GM23338 (cell line): ENCODE data around the gene ARL8B. TPM values are rescaled to one million over a fixed set of nuclear protein-coding genes. Genes with fewer than 3 reads are reported as not detected.

Source experiments
- ATAC-seq: fragments of 200-7000 bp; cut with Tn5 transposase; 3 replicates; pipeline ENCODE4 v1.9.1; 2020
- DNase-seq: peaks from one replicate; pipeline ENCODE4 v3.0.0-alpha.2; 2015; ENCODE audit warnings: low spot score
- H2AFZ ChIP-seq: fragments of 200-600 bp; sonication (generic); 2 replicates; pipeline ENCODE4 v1.8.0; 2016; ENCODE audit warnings: antibody characterized with exemption, mild to moderate bottlenecking, moderate library complexity
- H3F3A ChIP-seq: fragments of 200-600 bp; sonication (generic); replicated peaks from 2 replicates; pipeline ENCODE4 v1.8.0; 2017; ENCODE audit warnings: antibody characterized with exemption, mixed run types, low read depth
- H3K27ac ChIP-seq: fragments of 200-600 bp; sonication (generic); 2 replicates; pipeline ENCODE4 v1.6.1; 2016; ENCODE audit warnings: low read depth
- H3K27me3 ChIP-seq: fragments of 200-600 bp; sonication (generic); 2 replicates; pipeline ENCODE4 v1.8.0; 2016; ENCODE audit warnings: mild to moderate bottlenecking, mixed run types, moderate library complexity; ENCODE audit not compliant: insufficient read depth
- H3K36me3 ChIP-seq: fragments of 200-600 bp; sonication (generic); 2 replicates; pipeline ENCODE4 v1.8.0; 2016; ENCODE audit warnings: mild to moderate bottlenecking; ENCODE audit not compliant: insufficient read depth
- H3K4me1 ChIP-seq: fragments of 200-600 bp; sonication (generic); 2 replicates; pipeline ENCODE4 v1.8.0; 2016; ENCODE audit warnings: mild to moderate bottlenecking, moderate library complexity; ENCODE audit not compliant: insufficient read depth
- H3K4me2 ChIP-seq: fragments of 200-600 bp; sonication (generic); 2 replicates; pipeline ENCODE4 v1.7.1; 2017; ENCODE audit warnings: mixed run types
- H3K4me3 ChIP-seq: fragments of 200-600 bp; sonication (generic); 2 replicates; pipeline ENCODE4 v1.6.1; 2016; ENCODE audit warnings: mixed run types
- H3K79me2 ChIP-seq: fragments of 200-600 bp; sonication (generic); replicated peaks from 2 replicates; pipeline ENCODE4 v1.8.0; 2017; ENCODE audit warnings: mild to moderate bottlenecking; ENCODE audit not compliant: insufficient read depth
- H3K9me2 ChIP-seq: fragments of 200-600 bp; sonication (generic); 2 replicates; pipeline ENCODE4 v1.8.0; 2017; ENCODE audit not compliant: insufficient read depth
- H4K20me1 ChIP-seq: fragments of 200-600 bp; sonication (generic); replicated peaks from 2 replicates; pipeline ENCODE4 v1.8.0; 2017; ENCODE audit warnings: mild to moderate bottlenecking; ENCODE audit not compliant: insufficient read depth
- H3K27ac Mint-ChIP-seq: 2 replicates; pipeline ENCODE4 v1.8.0; 2020; ENCODE audit warnings: inconsistent platforms, mild to moderate bottlenecking, moderate library complexity, mixed read lengths
- H3K27me3 Mint-ChIP-seq: 3 replicates; pipeline ENCODE4 v1.8.0; 2022; ENCODE audit warnings: low read depth, mild to moderate bottlenecking, moderate library complexity, mixed read lengths, inconsistent platforms; ENCODE audit not compliant: insufficient read depth, poor library complexity
- H3K36me3 Mint-ChIP-seq: 3 replicates; pipeline ENCODE4 v1.8.0; 2021; ENCODE audit warnings: low read depth, mild to moderate bottlenecking, inconsistent platforms, moderate library complexity, mixed read lengths
- H3K4me1 Mint-ChIP-seq: 3 replicates; pipeline ENCODE4 v1.8.0; 2020; ENCODE audit warnings: mild to moderate bottlenecking, inconsistent platforms, mixed read lengths
- H3K4me3 Mint-ChIP-seq: 3 replicates; pipeline ENCODE4 v1.8.0; 2021; ENCODE audit warnings: moderate library complexity, mild to moderate bottlenecking, inconsistent platforms, mixed read lengths
- H3K9me3 Mint-ChIP-seq: 3 replicates; pipeline ENCODE4 v1.8.0; 2020; ENCODE audit warnings: moderate library complexity, mild to moderate bottlenecking, inconsistent platforms, mixed read lengths
- CREB1 ChIP-seq: fragments of 250-450 bp; sonication (Bioruptor Pico); IDR thresholded peaks from 2 replicates; pipeline ENCODE4 v1.5.0; 2020; ENCODE audit warnings: low read depth, mild to moderate bottlenecking, moderate library complexity
- CTCF ChIP-seq, 2 experiments: fragments of 200-600 bp in 1 of 2; sonication (generic) in 1 of 2; conservative IDR thresholded peaks; 2 replicates each; pipeline versions ENCODE4 v1.5.1 to v1.6.1; 2016 to 2017; ENCODE audit warnings: antibody characterized with exemption in 2 of 2, low read depth in 2 of 2, mild to moderate bottlenecking in 2 of 2, moderate library complexity in 1 of 2
- EZH2 ChIP-seq: fragments of 200-600 bp; sonication (generic); IDR thresholded peaks from one replicate; pipeline ENCODE4 v1.8.0; 2017; ENCODE audit warnings: antibody characterized with exemption, mild to moderate bottlenecking, low read depth; ENCODE audit not compliant: unreplicated experiment
- EZH2phosphoT487 ChIP-seq: fragments of 200-600 bp; sonication (generic); IDR thresholded peaks from one replicate; pipeline ENCODE4 v1.8.1; 2018; ENCODE audit warnings: antibody characterized with exemption; ENCODE audit not compliant: unreplicated experiment
- JUNB ChIP-seq: IDR thresholded peaks from one replicate; pipeline ENCODE4 v1.6.1; 2016; ENCODE audit warnings: antibody characterized with exemption; ENCODE audit not compliant: unreplicated experiment
- NANOG ChIP-seq: IDR thresholded peaks from 2 replicates; pipeline ENCODE4 v1.6.1; 2016; ENCODE audit warnings: antibody characterized with exemption, borderline replicate concordance
- POLR2AphosphoS5 ChIP-seq: IDR thresholded peaks from 2 replicates; pipeline ENCODE4 v1.6.1; 2016; ENCODE audit warnings: antibody characterized with exemption, low read depth
- REST ChIP-seq: IDR thresholded peaks from one replicate; pipeline ENCODE4 v1.6.1; 2018; ENCODE audit warnings: antibody characterized with exemption; ENCODE audit not compliant: unreplicated experiment
- STAT1 ChIP-seq: IDR thresholded peaks from one replicate; pipeline ENCODE4 v1.6.1; 2016; ENCODE audit warnings: antibody characterized with exemption; ENCODE audit not compliant: unreplicated experiment
- ZNF114 ChIP-seq: fragments of 250-450 bp; sonication (Bioruptor Pico); IDR thresholded peaks from 2 replicates; pipeline ENCODE4 v1.5.0; 2020; ENCODE audit warnings: mild to moderate bottlenecking, moderate library complexity
- ZNF331 ChIP-seq: fragments of 250-450 bp; sonication (Bioruptor Pico); IDR thresholded peaks from 2 replicates; pipeline ENCODE4 v1.5.0; 2020; ENCODE audit warnings: low read depth, mild to moderate bottlenecking, moderate library complexity
- ZNF462 ChIP-seq: fragments of 250-450 bp; sonication (Bioruptor Pico); IDR thresholded peaks from 2 replicates; pipeline ENCODE4 v1.5.0; 2020; ENCODE audit warnings: mild to moderate bottlenecking, moderate library complexity
- polyA plus RNA-seq: library from polyadenylated mRNA; unstranded; fragments of >200 nt; fragmentation: Nextera tagmentation; extraction: Ambion mirVana; gene quantifications from 2 replicates; pipeline ENCODE4 v1.2.1, GENCODE V29; 2016
- total RNA-seq: library from RNA; depleted of rRNA; stranded (reverse); fragments of >200 nt; shearing (Covaris generic); gene quantifications from 2 replicates; pipeline ENCODE4 v1.2.3, GENCODE V29; 2014
- TF ChIP-seq, protein P1 (sequence below): IDR thresholded peaks from 2 replicates; pipeline ENCODE4 v1.6.1; 2016; ENCODE audit warnings: antibody characterized with exemption

Gene ARL8B
- total and polyA plus RNA-seq, 2 experiments from 2014 or later, result 25.5 to 40.8 TPM

- H3K4me3 ChIP-seq, result no peak overlapping the region
- Mint-ChIP-seq H3K4me1 (peaks cover 22% of the 10 kb centered on the region; the same call in 2 of the 3 replicates), H3K4me3 (no peak overlapping the region), H3K9me3 (no peaks in the 10 kb centered on the region), H3K27ac (no peak overlapping the region), H3K27me3 (peaks cover 5% of the 10 kb centered on the region), H3K36me3 (no peaks in the 10 kb centered on the region; the same call in 2 of the 3 replicates)
- DNase-seq (no peak), ATAC-seq (no peak)
- H3K27me3 ChIP-seq, result peaks cover 16% of the 10 kb centered on the region; the same call in 1 of the 2 replicates
- H3F3A ChIP-seq, result no peaks in the 10 kb centered on the region
- H3K4me1 ChIP-seq, result peaks cover 17% of the 10 kb centered on the region
- no peak overlapping the region for H3K27ac ChIP-seq
- no peaks in the 10 kb centered on the region for H3K36me3 ChIP-seq
- H3K79me2 ChIP-seq, result peaks cover 12% of the 10 kb centered on the region
- H4K20me1 ChIP-seq, result peaks cover 5% of the 10 kb centered on the region
- no peaks in the 10 kb centered on the region for H3K9me2 ChIP-seq
- TF ChIP-seq STAT1 (no peak), CTCF (conservative IDR thresholded peaks at IDR 0.05; ENCODE audit: low read depth in 2 of 2) (no peak), POLR2AphosphoS5 (no peak), REST (no peak), EZH2phosphoT487 (no peak), JUNB (no peak), ZNF331 (CRISPR knock-in tag) (no peak), NANOG (no peak), EZH2 (no peak), ZNF114 (CRISPR knock-in tag) (no peak), ZNF462 (CRISPR knock-in tag) (no peak), CREB1 (CRISPR knock-in tag) (no peak)
- TF ChIP-seq, protein P1, sequence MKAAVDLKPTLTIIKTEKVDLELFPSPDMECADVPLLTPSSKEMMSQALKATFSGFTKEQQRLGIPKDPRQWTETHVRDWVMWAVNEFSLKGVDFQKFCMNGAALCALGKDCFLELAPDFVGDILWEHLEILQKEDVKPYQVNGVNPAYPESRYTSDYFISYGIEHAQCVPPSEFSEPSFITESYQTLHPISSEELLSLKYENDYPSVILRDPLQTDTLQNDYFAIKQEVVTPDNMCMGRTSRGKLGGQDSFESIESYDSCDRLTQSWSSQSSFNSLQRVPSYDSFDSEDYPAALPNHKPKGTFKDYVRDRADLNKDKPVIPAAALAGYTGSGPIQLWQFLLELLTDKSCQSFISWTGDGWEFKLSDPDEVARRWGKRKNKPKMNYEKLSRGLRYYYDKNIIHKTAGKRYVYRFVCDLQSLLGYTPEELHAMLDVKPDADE, result no peak
- no peak overlapping the region for H3K4me2 ChIP-seq
- no peak overlapping the region for H2AFZ ChIP-seq
Observed at GRCh38 chr3:5184499-5184898, 62.4 kb downstream of the ARL8B start.
